Body of pancreas (tissue), 4 donors: Measurements from ENCODE around the gene SLC4A5. TPM values are rescaled to one million over a fixed set of nuclear protein-coding genes. Genes with fewer than 3 reads are reported as not detected.

Experiments
- ATAC-seq: fragments of 150-250 bp; one replicate; pipeline ENCODE4 v1.9.1; 2016
- DNase-seq, 4 donors: peaks; one replicate each; pipeline ENCODE4 v3.0.0-alpha.2; 2019
- H3K27ac ChIP-seq, 4 donors: fragments of 200-600 bp; sonication (generic); 1 replicate in 3 of 4; 2 replicates in 1 of 4; pipeline versions ENCODE4 v1.5.1 to v1.6.1; 2016 to 2019; ENCODE audit warnings: mild to moderate bottlenecking in 1 of 4, mixed read lengths in 1 of 4, moderate library complexity in 1 of 4
- H3K27me3 ChIP-seq, 2 donors: fragments of 200-600 bp; sonication (generic); one replicate each; pipeline ENCODE4 v1.6.0; 2016; ENCODE audit warnings: mild to moderate bottlenecking in 1 of 2
- H3K36me3 ChIP-seq, 2 donors: fragments of 200-600 bp; sonication (generic); replicated peaks in 1 of 2; 2 replicates each; pipeline ENCODE4 v1.5.1; 2016; ENCODE audit warnings: low read depth in 2 of 2; ENCODE audit not compliant: insufficient read depth in 1 of 2
- H3K4me1 ChIP-seq: fragments of 200-600 bp; sonication (generic); one replicate; pipeline ENCODE4 v1.6.0; 2016
- H3K4me3 ChIP-seq, 2 donors: fragments of 200-600 bp; sonication (generic); 1 replicate in 1 of 2; 2 replicates in 1 of 2; pipeline ENCODE4 v1.5.1; 2016 to 2019
- H3K9me3 ChIP-seq, 3 donors: fragments of 200-600 bp; sonication (generic); 1 replicate in 2 of 3; 2 replicates in 1 of 3; pipeline ENCODE4 v1.5.1; 2016
- POLR2A ChIP-seq, 3 donors: fragments of 450-650 bp; IDR thresholded peaks; one replicate each; pipeline ENCODE4 v1.6.1; 2016; ENCODE audit warnings: antibody characterized with exemption in 3 of 3, mild to moderate bottlenecking in 2 of 3
- WGBS, 2 donors: methylation state at CpG; one replicate each; pipeline ENCODE4 v1.1.5; 2017; 5-methylcytosine and 5-hydroxymethylcytosine counted together
- intact Hi-C: fragments of 100-400 bp; cut with DNase I; formaldehyde crosslinking; loops from one replicate; pipeline ENCODE4 v1.15.1; 2023
- total RNA-seq, 2 donors: library from RNA; depleted of rRNA; stranded (reverse); fragments of >200 nt; gene quantifications; one replicate each; pipeline ENCODE4 v1.1.0, GENCODE V29; 2016
- TF ChIP-seq, protein P1 (sequence below), 7 experiments: fragments of 450-650 bp in 4 of 7; fragments of 200-600 bp in 3 of 7; sonication (generic) in 3 of 7; IDR thresholded peaks; one replicate each; pipeline ENCODE4 v1.5.1; 2016 to 2019; ENCODE audit warnings: antibody characterized with exemption in 7 of 7

SLC4A5 gene
- total RNA-seq, 2 donors from 2014 or later: 2.3 to 8.3 TPM

DNA sequence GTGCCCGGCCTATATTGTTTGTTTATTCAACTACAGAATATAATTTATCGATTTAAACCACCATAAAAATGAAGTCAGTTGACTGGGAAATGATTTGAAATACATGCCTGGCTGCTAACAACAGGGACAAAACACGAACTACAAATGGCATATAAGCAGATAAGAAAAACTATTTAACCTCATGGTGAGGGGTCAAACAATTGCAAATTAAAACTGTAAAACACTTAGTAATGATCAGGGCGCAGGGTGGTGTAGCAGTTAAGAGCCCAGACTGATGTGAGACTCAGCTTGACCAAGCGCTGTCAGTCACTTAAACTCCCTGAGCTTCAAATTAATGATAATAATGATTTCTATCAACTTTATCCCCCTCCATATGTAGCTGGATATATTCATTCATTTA, 138.1 kb downstream of the SLC4A5 start:
- Histone ChIP-seq H3K27me3 (no peaks in the 10 kb centered on the region), H3K36me3 (peaks cover 0 to 3% of the 10 kb centered on the region in 2 donors), H3K4me1 (peaks cover 42% of the 10 kb centered on the region), H3K27ac (peak overlapping the region in 2 of 4 donors; percentile 67 to 74), H3K9me3 (no peaks in the 10 kb centered on the region), H3K4me3 (no peak overlapping the region)
- WGBS, 2 donors: 60 to 71% methylated on average over 5 of the region's 5 CpGs
- no peak for ATAC-seq
- TF ChIP-seq, protein P1, sequence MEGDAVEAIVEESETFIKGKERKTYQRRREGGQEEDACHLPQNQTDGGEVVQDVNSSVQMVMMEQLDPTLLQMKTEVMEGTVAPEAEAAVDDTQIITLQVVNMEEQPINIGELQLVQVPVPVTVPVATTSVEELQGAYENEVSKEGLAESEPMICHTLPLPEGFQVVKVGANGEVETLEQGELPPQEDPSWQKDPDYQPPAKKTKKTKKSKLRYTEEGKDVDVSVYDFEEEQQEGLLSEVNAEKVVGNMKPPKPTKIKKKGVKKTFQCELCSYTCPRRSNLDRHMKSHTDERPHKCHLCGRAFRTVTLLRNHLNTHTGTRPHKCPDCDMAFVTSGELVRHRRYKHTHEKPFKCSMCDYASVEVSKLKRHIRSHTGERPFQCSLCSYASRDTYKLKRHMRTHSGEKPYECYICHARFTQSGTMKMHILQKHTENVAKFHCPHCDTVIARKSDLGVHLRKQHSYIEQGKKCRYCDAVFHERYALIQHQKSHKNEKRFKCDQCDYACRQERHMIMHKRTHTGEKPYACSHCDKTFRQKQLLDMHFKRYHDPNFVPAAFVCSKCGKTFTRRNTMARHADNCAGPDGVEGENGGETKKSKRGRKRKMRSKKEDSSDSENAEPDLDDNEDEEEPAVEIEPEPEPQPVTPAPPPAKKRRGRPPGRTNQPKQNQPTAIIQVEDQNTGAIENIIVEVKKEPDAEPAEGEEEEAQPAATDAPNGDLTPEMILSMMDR (IDR thresholded peaks at IDR 0.05): no peak
- no peak for TF ChIP-seq POLR2A (IDR thresholded peaks at IDR 0.05)
- DNase-seq: no peak
- intact Hi-C loops: no loop called here

- ATAC-seq (no peak), DNase-seq (no peak)
- peaks cover 49% of the 10 kb centered on the region for H3K4me1 ChIP-seq
- intact Hi-C loops: no loop called here
- TF ChIP-seq, protein P1 (IDR thresholded peaks at IDR 0.05): no peak
- TF ChIP-seq POLR2A (IDR thresholded peaks at IDR 0.05): no peak
- H3K4me3 ChIP-seq: no peak overlapping the region
- no peaks in the 10 kb centered on the region for H3K27me3 ChIP-seq
- H3K9me3 ChIP-seq: no peaks in the 10 kb centered on the region
- peak overlapping the region in 2 of 4 donors; percentile 2 to 67 for H3K27ac ChIP-seq
- H3K36me3 ChIP-seq: peaks cover 0 to under 1% of the 10 kb centered on the region in 2 donors
- 90 to 94% methylated on average over 3 of the region's 3 CpGs for WGBS, 2 donors
Observed at GRCh38 chr2:74204436-74204835, 138.8 kb downstream of the SLC4A5 start.

- no peak for ATAC-seq
- Histone ChIP-seq H3K27me3 (no peaks in the 10 kb centered on the region), H3K4me1 (peaks cover 50% of the 10 kb centered on the region), H3K27ac (peak overlapping the region in 2 of 4 donors; percentile 28 to 50), H3K9me3 (no peaks in the 10 kb centered on the region), H3K36me3 (no peaks in the 10 kb centered on the region), H3K4me3 (no peak overlapping the region)
- no peak for TF ChIP-seq POLR2A (IDR thresholded peaks at IDR 0.05)
- TF ChIP-seq, protein P1 (IDR thresholded peaks at IDR 0.05): no peak
- no peak for DNase-seq
- 17 to 23% methylated on average over 1 of the region's 1 CpG for WGBS, 2 donors
- intact Hi-C loops: no loop called here
Observed at GRCh38 chr2:74201596-74201995, 141.6 kb downstream of the SLC4A5 start.

- Histone ChIP-seq H3K27ac (peak overlapping the region in 2 of 4 donors; percentile 28 to 50), H3K9me3 (no peaks in the 10 kb centered on the region), H3K27me3 (no peaks in the 10 kb centered on the region), H3K4me1 (peaks cover 46% of the 10 kb centered on the region), H3K4me3 (no peak overlapping the region), H3K36me3 (no peaks in the 10 kb centered on the region)
- WGBS, 2 donors: 52 to 56% methylated on average over 3 of the region's 3 CpGs
- DNase-seq: no peak
- ATAC-seq: no peak
- no peak for TF ChIP-seq POLR2A (IDR thresholded peaks at IDR 0.05)
- TF ChIP-seq, protein P1 (IDR thresholded peaks at IDR 0.05): no peak
- intact Hi-C loops: no loop called here
Observed at GRCh38 chr2:74201196-74201595, 142.0 kb downstream of the SLC4A5 start.

DNA sequence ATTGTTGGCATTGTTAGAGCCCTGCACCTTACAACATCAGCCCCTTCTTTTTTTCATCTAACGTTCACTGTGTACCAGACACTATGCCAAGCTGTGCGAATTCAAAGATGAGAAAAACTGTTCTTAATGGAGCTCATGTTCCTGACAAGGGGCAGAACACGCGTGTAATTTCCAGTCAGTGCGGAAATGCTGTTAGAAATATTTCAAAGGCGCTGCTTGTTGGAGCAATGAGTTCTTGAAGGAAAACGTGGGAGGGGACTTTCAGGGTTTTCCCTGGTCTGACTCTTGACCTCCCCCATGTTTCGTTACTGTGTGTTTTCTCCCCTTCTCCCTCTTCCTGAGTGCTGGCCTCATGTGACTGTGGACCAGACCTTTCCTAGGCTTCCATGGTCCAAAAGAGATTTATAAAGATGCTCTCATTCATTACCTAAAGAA, 143.3 kb downstream of the SLC4A5 start:
- ATAC-seq (no peak), DNase-seq (no peak)
- intact Hi-C loops: no loop called here
- Histone ChIP-seq H3K4me1 (peaks cover 33% of the 10 kb centered on the region), H3K36me3 (no peaks in the 10 kb centered on the region), H3K9me3 (no peaks in the 10 kb centered on the region), H3K27ac (peak overlapping the region in 2 of 4 donors; percentile 94), H3K27me3 (no peaks in the 10 kb centered on the region), H3K4me3 (no peak overlapping the region)
- TF ChIP-seq, protein P1 (IDR thresholded peaks at IDR 0.05): no peak
- TF ChIP-seq POLR2A (IDR thresholded peaks at IDR 0.05): no peak
- 13 to 15% methylated on average over 7 to 8 of the region's 8 CpGs for WGBS, 2 donors
